Measurements from ENCODE around the gene MB.

GRCh38 chr22:35581023-35581413 lies 36.1 kb downstream of the MB start:
- TF ChIP-seq CTCF (IDR thresholded peaks at IDR 0.05; ENCODE audit: low read depth, low read length, missing input control) (no peak), ATF3 (IDR thresholded peaks at IDR 0.05) (no peak), MAX (IDR thresholded peaks at IDR 0.05) (no peak), TAF1 (conservative IDR thresholded peaks at IDR 0.05) (no peak), ZBTB33 (IDR thresholded peaks at IDR 0.05) (no peak)

All from liver (tissue), 3 donors.